Subcutaneous adipose tissue (tissue), 4 donors: ENCODE results near the gene LAMC3. TPM values are rescaled to one million over a fixed set of nuclear protein-coding genes. Genes with fewer than 3 reads are reported as not detected.

Source experiments
- CTCF ChIP-seq: fragments of 450-650 bp; IDR thresholded peaks from one replicate; pipeline ENCODE4 v1.5.1; 2016; ENCODE audit warnings: low read depth, mild to moderate bottlenecking, control low read depth, antibody characterized with exemption, moderate library complexity
- total RNA-seq, 4 donors: library from RNA; depleted of rRNA; stranded (reverse); fragments of >200 nt; gene quantifications; one replicate each; pipeline ENCODE4 v1.1.0, GENCODE V29; 2016

LAMC3 gene
- total RNA-seq, 4 donors from 2014 or later = 1.3 to 2.9 (median 1.9) TPM

GRCh38 chr9:130973686-130974281 is 35.2 kb upstream of the LAMC3 start:
- TF ChIP-seq CTCF = no peak

GRCh38 chr9:130974697-130975096 is 34.3 kb upstream of the LAMC3 start:
- no peak for TF ChIP-seq CTCF

GRCh38 chr9:130975156-130975555 is 33.8 kb upstream of the LAMC3 start:
- no peak for TF ChIP-seq CTCF

GRCh38 chr9:130975932-130976841 is 32.8 kb upstream of the LAMC3 start:
- TF ChIP-seq CTCF = no peak

GRCh38 chr9:130977811-130978221 is 31.2 kb upstream of the LAMC3 start:
- TF ChIP-seq CTCF = no peak

GRCh38 chr9:130979591-130980385 is 29.2 kb upstream of the LAMC3 start:
- TF ChIP-seq CTCF = no peak

- TF ChIP-seq CTCF = no peak
Measured at GRCh38 chr9:130980526-130980925, 28.4 kb upstream of the LAMC3 start.
